ENCODE measurements around the gene PRR15L. TPM values are rescaled to one million over a fixed set of nuclear protein-coding genes. Genes with fewer than 3 reads are reported as not detected.

Gene PRR15L
- total and polyA plus RNA-seq, 8 donors = 28.2 to 56.2 (median 40.8) TPM

DNA sequence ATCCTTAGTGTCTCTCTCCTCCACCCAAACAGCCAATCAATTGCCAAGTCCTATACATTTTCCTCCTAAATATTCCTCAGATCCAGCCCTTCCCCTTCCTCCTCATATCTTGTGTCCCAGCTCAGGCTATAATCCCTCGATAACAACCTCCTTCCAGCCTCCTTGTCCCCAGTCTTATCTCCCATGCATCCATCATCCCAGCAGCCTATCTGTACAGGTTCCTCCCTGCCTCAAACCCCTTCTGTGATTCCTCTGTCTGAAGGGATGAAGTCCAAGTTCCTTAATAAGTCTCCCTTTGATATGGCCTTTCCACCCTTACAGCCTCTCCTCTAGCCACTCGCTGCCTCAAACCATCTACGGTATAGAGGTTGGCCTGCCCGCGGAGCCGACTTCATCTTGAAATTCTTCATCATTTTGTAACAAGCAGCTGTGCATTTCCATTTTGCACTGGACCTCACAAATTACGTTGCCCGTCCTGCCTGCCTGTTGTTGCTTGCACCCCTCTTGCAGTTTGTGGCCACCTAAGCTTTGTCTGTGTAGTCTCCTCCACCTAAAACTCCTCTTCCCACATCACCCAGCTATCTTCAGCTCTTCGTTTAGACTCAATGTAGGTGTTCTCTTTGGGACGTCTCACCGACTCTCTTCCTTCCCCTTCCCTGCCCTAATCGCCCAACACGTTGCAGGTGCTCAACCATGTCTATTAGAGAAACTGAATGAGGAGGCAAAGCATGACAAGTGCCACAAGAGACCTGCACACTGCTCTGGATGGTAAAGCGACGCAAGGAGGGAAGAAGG is 12.4 kb upstream of the PRR15L start:
- H3K36me3 ChIP-seq = peaks cover 0 to 19% of the 10 kb centered on the region in 2 donors
- no peak for ATAC-seq
- no peaks in the 10 kb centered on the region for H3K9me3 ChIP-seq
- no peak for DNase-seq
- TF ChIP-seq, protein P1, sequence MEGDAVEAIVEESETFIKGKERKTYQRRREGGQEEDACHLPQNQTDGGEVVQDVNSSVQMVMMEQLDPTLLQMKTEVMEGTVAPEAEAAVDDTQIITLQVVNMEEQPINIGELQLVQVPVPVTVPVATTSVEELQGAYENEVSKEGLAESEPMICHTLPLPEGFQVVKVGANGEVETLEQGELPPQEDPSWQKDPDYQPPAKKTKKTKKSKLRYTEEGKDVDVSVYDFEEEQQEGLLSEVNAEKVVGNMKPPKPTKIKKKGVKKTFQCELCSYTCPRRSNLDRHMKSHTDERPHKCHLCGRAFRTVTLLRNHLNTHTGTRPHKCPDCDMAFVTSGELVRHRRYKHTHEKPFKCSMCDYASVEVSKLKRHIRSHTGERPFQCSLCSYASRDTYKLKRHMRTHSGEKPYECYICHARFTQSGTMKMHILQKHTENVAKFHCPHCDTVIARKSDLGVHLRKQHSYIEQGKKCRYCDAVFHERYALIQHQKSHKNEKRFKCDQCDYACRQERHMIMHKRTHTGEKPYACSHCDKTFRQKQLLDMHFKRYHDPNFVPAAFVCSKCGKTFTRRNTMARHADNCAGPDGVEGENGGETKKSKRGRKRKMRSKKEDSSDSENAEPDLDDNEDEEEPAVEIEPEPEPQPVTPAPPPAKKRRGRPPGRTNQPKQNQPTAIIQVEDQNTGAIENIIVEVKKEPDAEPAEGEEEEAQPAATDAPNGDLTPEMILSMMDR (IDR thresholded peaks at IDR 0.05) = no peak
- H3K27me3 ChIP-seq = no peaks in the 10 kb centered on the region
- H3K4me1 ChIP-seq = peaks cover 9 to 22% of the 10 kb centered on the region in 2 donors
- intact Hi-C loops (cut with DNase I) = no loop called here
- H3K27ac ChIP-seq = peak overlapping the region in 1 of 2 donors; percentile 10
- H3K4me3 ChIP-seq = peak overlapping the region; percentile 6 to 96

- DNase-seq = no peak
- Histone ChIP-seq H3K27ac (no peak overlapping the region), H3K9me3 (no peaks in the 10 kb centered on the region), H3K4me1 (peaks cover 9 to 22% of the 10 kb centered on the region in 2 donors), H3K4me3 (no peak overlapping the region), H3K36me3 (peaks cover 0 to 6% of the 10 kb centered on the region in 2 donors), H3K27me3 (no peaks in the 10 kb centered on the region)
- no peak for ATAC-seq
- intact Hi-C loops (cut with DNase I) = no loop called here
- TF ChIP-seq, protein P1 (IDR thresholded peaks at IDR 0.05) = no peak
Measured at GRCh38 chr17:47968836-47969235, 11.2 kb upstream of the PRR15L start.

DNA sequence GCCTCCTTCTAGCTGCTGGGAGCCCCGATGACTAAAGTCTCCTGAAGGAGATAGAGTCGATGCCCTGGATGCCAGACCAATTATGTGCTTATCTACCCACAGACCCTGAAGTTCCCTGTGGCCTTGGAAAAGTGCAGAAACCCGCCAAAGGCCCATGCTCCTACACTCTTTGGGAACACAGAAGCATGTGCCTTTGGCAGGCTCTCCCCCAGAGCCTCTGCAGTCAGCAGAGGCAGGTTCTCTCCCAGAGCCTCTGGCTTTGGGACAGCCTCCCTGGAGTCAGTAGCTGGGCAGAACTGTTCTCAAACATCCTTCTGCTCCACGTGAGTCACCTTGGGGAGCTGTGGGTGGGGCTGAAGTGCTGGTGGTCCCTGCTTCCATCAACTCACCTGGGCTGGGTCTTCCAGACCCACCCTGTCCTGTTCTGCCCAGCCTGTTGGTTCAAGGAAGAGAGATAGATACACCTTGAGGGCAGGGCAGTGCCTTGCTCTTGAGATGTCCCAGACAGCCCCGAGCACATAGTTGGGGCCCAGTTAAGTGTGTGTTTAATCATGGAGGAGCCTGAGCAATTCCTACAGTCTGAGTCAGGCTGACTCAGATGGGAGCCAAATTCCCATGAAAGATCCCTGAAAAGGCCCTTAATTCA is 10.0 kb upstream of the PRR15L start:
- Histone ChIP-seq H3K4me1 (peaks cover 9 to 22% of the 10 kb centered on the region in 2 donors), H3K9me3 (no peaks in the 10 kb centered on the region), H3K27me3 (no peaks in the 10 kb centered on the region), H3K4me3 (no peak overlapping the region), H3K27ac (peak overlapping the region in 1 of 2 donors; percentile 23), H3K36me3 (no peaks in the 10 kb centered on the region)
- TF ChIP-seq, protein P1 (IDR thresholded peaks at IDR 0.05) = no peak
- DNase-seq (no peak), ATAC-seq (no peak)
- intact Hi-C loops (cut with DNase I) = no loop called here

GRCh38 chr17:47966079-47966519 is 8.4 kb upstream of the PRR15L start:
- no peaks in the 10 kb centered on the region for H3K27me3 ChIP-seq
- peak overlapping the region in 1 of 2 donors; percentile 10 for H3K27ac ChIP-seq
- intact Hi-C loops (cut with DNase I) = no loop called here
- TF ChIP-seq, protein P1 (IDR thresholded peaks at IDR 0.05) = no peak
- H3K36me3 ChIP-seq = no peaks in the 10 kb centered on the region
- H3K4me3 ChIP-seq = no peak overlapping the region
- ATAC-seq (no peak), DNase-seq (no peak)
- H3K9me3 ChIP-seq = no peaks in the 10 kb centered on the region
- peaks cover 0 to 10% of the 10 kb centered on the region in 2 donors for H3K4me1 ChIP-seq

GRCh38 chr17:47964856-47965255 is 7.2 kb upstream of the PRR15L start:
- Histone ChIP-seq H3K4me1 (peaks cover 0 to 3% of the 10 kb centered on the region in 2 donors), H3K9me3 (no peaks in the 10 kb centered on the region)
- intact Hi-C loops (cut with DNase I) = no loop called here

More at GRCh38 chr17:47964856-47965255, 7.2 kb upstream of the PRR15L start:
- TF ChIP-seq, protein P1 (IDR thresholded peaks at IDR 0.05) = no peak
- no peak overlapping the region for H3K4me3 ChIP-seq
- H3K27ac ChIP-seq = no peak overlapping the region
- ATAC-seq (no peak), DNase-seq (no peak)
- H3K27me3 ChIP-seq = no peaks in the 10 kb centered on the region
- no peaks in the 10 kb centered on the region for H3K36me3 ChIP-seq

Measured in left lung (tissue), 10 donors.